H9 (cell line): Measurements from ENCODE around the gene P4HB. TPM values are rescaled to one million over a fixed set of nuclear protein-coding genes. Genes with fewer than 3 reads are reported as not detected.
A peak's percentile ranks its signal among the peaks of the same experiment; 100 is the strongest.

Experiments used
- DNase-seq: peaks from one replicate; pipeline ENCODE4 v3.0.0-alpha.2; 2017
- H2AFZ ChIP-seq: one replicate; pipeline ENCODE4 v1.6.1; 2013; ENCODE audit warnings: mild to moderate bottlenecking, low read length, control low read depth, moderate library complexity
- H2AK5ac ChIP-seq: 2 replicates; pipeline ENCODE4 v1.6.1; 2013; ENCODE audit warnings: low read length, control low read depth, mixed read lengths; ENCODE audit not compliant: insufficient read length
- H2BK120ac ChIP-seq: one replicate; pipeline ENCODE4 v1.6.1; 2013; ENCODE audit warnings: low read depth, mild to moderate bottlenecking, low read length, control low read depth, inconsistent platforms; ENCODE audit not compliant: poor library complexity, severe bottlenecking
- H2BK12ac ChIP-seq: 2 replicates; pipeline ENCODE4 v1.6.1; 2013; ENCODE audit warnings: low read length, control low read depth, mixed read lengths, low read depth; ENCODE audit not compliant: insufficient read length
- H2BK15ac ChIP-seq: 2 replicates; pipeline ENCODE4 v1.6.1; 2013; ENCODE audit warnings: low read depth, low read length, control low read depth
- H2BK20ac ChIP-seq: one replicate; pipeline ENCODE4 v1.6.1; 2013; ENCODE audit warnings: low read depth, mild to moderate bottlenecking, low read length, control low read depth, inconsistent platforms; ENCODE audit not compliant: poor library complexity, severe bottlenecking
- H2BK5ac ChIP-seq: 2 replicates; pipeline ENCODE4 v1.6.1; 2013; ENCODE audit warnings: low read length, control low read depth, mixed read lengths; ENCODE audit not compliant: insufficient read length
- H3K14ac ChIP-seq: 2 replicates; pipeline ENCODE4 v1.6.1; 2013; ENCODE audit warnings: low read length, control low read depth; ENCODE audit not compliant: insufficient read depth
- H3K18ac ChIP-seq: 2 replicates; pipeline ENCODE4 v1.6.1; 2013; ENCODE audit warnings: low read depth, mild to moderate bottlenecking, mixed read lengths, low read length, control low read depth; ENCODE audit not compliant: insufficient read length
- H3K23ac ChIP-seq: 2 replicates; pipeline ENCODE4 v1.6.1; 2013; ENCODE audit warnings: low read length, control low read depth, mixed read lengths, low read depth; ENCODE audit not compliant: insufficient read length
- H3K23me2 ChIP-seq: 2 replicates; pipeline ENCODE4 v1.6.1; 2013; ENCODE audit warnings: low read depth, mild to moderate bottlenecking, mixed read lengths, low read length, control low read depth; ENCODE audit not compliant: insufficient read length, poor library complexity, severe bottlenecking
- H3K27ac ChIP-seq: 2 replicates; pipeline ENCODE4 v1.5.1; 2013; ENCODE audit warnings: low read length, control low read depth, mixed read lengths, low read depth; ENCODE audit not compliant: insufficient read length
- H3K27me3 ChIP-seq: 2 replicates; pipeline ENCODE4 v1.6.1; 2013; ENCODE audit warnings: low read length, control low read depth, inconsistent platforms; ENCODE audit not compliant: insufficient read depth
- H3K4ac ChIP-seq: 2 replicates; pipeline ENCODE4 v1.6.1; 2013; ENCODE audit warnings: low read depth, mild to moderate bottlenecking, control low read depth, inconsistent platforms, low read length, moderate library complexity
- H3K4me1 ChIP-seq: 2 replicates; pipeline ENCODE4 v1.6.1; 2013; ENCODE audit warnings: low read length, control low read depth, inconsistent platforms; ENCODE audit not compliant: insufficient read depth
- H3K4me2 ChIP-seq: 2 replicates; pipeline ENCODE4 v1.6.1; 2013; ENCODE audit warnings: low read length, control low read depth, mixed read lengths; ENCODE audit not compliant: insufficient read length, insufficient read depth
- H3K56ac ChIP-seq: 2 replicates; pipeline ENCODE4 v1.6.1; 2013; ENCODE audit warnings: low read depth, mild to moderate bottlenecking, mixed read lengths, low read length, control low read depth; ENCODE audit not compliant: insufficient read length
- H3K79me1 ChIP-seq: 2 replicates; pipeline ENCODE4 v1.6.1; 2013; ENCODE audit warnings: low read depth, mild to moderate bottlenecking, moderate library complexity, low read length, control low read depth, inconsistent platforms; ENCODE audit not compliant: insufficient read depth, poor library complexity, severe bottlenecking
- H3K79me2 ChIP-seq: 2 replicates; pipeline ENCODE4 v1.6.1; 2013; ENCODE audit warnings: low read length, control low read depth, inconsistent platforms; ENCODE audit not compliant: insufficient read depth
- H3K9ac ChIP-seq: 2 replicates; pipeline ENCODE4 v1.6.1; 2013; ENCODE audit warnings: low read length, control low read depth, mixed read lengths; ENCODE audit not compliant: insufficient read length; ENCODE audit errors: extremely low read depth
- H3K9me3 ChIP-seq: one replicate; pipeline ENCODE4 v1.6.1; 2013; ENCODE audit warnings: low read depth, low read length, inconsistent platforms; ENCODE audit not compliant: control insufficient read depth
- H3T11ph ChIP-seq: one replicate; pipeline ENCODE4 v1.6.1; 2013; ENCODE audit warnings: mild to moderate bottlenecking, low read length, control low read depth, inconsistent platforms
- H4K20me1 ChIP-seq: one replicate; pipeline ENCODE4 v1.6.1; 2013; ENCODE audit not compliant: control insufficient read depth, insufficient read length, insufficient read depth
- H4K5ac ChIP-seq: 2 replicates; pipeline ENCODE4 v1.6.1; 2013; ENCODE audit warnings: low read depth, mild to moderate bottlenecking, mixed read lengths, low read length, control low read depth; ENCODE audit not compliant: insufficient read length
- H4K8ac ChIP-seq: replicated peaks from 2 replicates; pipeline ENCODE4 v1.6.1; 2013; ENCODE audit warnings: low read length, control low read depth, mixed read lengths, low read depth; ENCODE audit not compliant: insufficient read length
- H4K91ac ChIP-seq: 2 replicates; pipeline ENCODE4 v1.6.1; 2013; ENCODE audit warnings: low read depth, mild to moderate bottlenecking, moderate library complexity, mixed read lengths, low read length, control low read depth; ENCODE audit not compliant: insufficient read length
- H3K27ac Mint-ChIP-seq, 3 experiments: 2 replicates in 2 of 3; 3 replicates in 1 of 3; pipeline ENCODE4 v1.8.0; 2020 to 2021; ENCODE audit warnings: mixed read lengths in 3 of 3, mild to moderate bottlenecking in 1 of 3, moderate library complexity in 1 of 3
- H3K27me3 Mint-ChIP-seq: 2 replicates; pipeline ENCODE4 v1.8.0; 2021; ENCODE audit warnings: low read depth, mild to moderate bottlenecking, moderate library complexity, mixed read lengths
- H3K36me3 Mint-ChIP-seq, 3 experiments: 2 replicates in 2 of 3; 3 replicates in 1 of 3; pipeline ENCODE4 v1.8.0; 2020 to 2021; ENCODE audit warnings: low read depth in 3 of 3, mixed read lengths in 3 of 3; ENCODE audit not compliant: insufficient read depth in 1 of 3
- H3K4me1 Mint-ChIP-seq, 2 experiments: 2 replicates each; pipeline ENCODE4 v1.8.0; 2020; ENCODE audit warnings: mixed read lengths in 2 of 2
- H3K4me3 Mint-ChIP-seq, 2 experiments: 2 replicates in 1 of 2; 3 replicates in 1 of 2; pipeline ENCODE4 v1.8.0; 2020 to 2021; ENCODE audit warnings: mild to moderate bottlenecking in 2 of 2, mixed read lengths in 2 of 2, moderate library complexity in 1 of 2
- H3K9me3 Mint-ChIP-seq, 2 experiments: 2 replicates in 1 of 2; 3 replicates in 1 of 2; pipeline ENCODE4 v1.8.0; 2020; ENCODE audit warnings: mild to moderate bottlenecking in 2 of 2, mixed read lengths in 2 of 2, moderate library complexity in 1 of 2
- WGBS: extraction: QIAGEN DNeasy Blood & Tissue Kit; methylation state at CpG from one replicate; pipeline ENCODE4 v1.1.7; 2013; ENCODE audit warnings: missing lambda C conversion rate, low lambda C conversion rate, mixed read lengths; ENCODE audit not compliant: insufficient read length; ENCODE audit errors: extremely low coverage; 5-methylcytosine and 5-hydroxymethylcytosine counted together
- total RNA-seq: library from RNA; stranded (reverse); gene quantifications from 2 replicates; pipeline ENCODE4 v1.2.1, GENCODE V29; 2021
- TF ChIP-seq, protein P1 (sequence below): fragments of 200-600 bp; sonication (generic); conservative IDR thresholded peaks from 3 replicates; pipeline ENCODE4 v1.8.0; 2021; ENCODE audit warnings: antibody characterized with exemption, mild to moderate bottlenecking

The P4HB gene
- total RNA-seq, 1 experiment from 2014 or later, result 366 TPM

DNA sequence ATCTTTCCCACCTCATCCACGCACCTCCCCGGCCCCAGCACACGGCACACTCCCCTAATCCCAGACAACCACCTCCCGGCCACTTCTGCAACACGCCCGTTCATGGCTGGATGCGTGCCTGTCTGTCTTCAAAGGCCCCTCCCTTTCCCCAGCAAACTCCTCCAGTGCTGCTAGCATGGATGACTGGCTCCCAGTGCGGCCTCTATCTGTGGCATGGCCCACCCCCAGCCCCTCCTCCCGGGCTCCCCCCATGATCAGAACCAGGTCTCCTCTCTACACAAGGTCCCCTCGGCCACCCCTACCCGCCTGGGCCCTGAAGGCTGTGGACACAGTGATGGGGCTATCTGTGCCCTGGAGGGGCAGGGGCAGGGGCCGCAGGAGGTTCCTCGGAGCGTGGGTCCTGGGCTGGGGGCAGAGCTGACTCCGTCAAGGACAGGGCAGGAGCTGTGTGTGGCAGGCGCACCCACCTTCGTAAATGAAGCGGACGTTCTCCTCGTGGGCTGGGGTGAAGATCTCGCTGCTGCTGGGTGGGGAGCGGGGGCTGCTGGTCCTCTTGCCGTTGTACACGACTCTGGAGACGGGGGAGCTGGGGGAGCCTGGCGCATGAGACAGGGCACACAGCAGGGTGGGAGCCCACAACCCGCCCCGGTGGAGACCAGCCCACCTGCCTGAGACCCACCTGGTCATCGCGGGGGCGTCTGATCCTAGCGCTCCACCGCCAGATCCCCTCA is 36.4 kb downstream of the P4HB start:
- H3K4me2 ChIP-seq, result no peak overlapping the region
- H3K4me1 ChIP-seq, result peaks cover 3% of the 10 kb centered on the region; the same call in 1 of the 2 replicates
- no peak overlapping the region for H2AK5ac ChIP-seq
- H4K91ac ChIP-seq, result no peak overlapping the region
- no peak overlapping the region for H2BK5ac ChIP-seq
- Mint-ChIP-seq H3K27me3 (no peaks in the 10 kb centered on the region; the same call in 1 of the 2 replicates), H3K4me1 (peaks cover 10 to 20% of the 10 kb centered on the region in 2 experiments), H3K27ac (peak overlapping the region in 2 of 3 experiments; percentile 41 to 64; a peak in 1 of 7 replicates), H3K36me3 (peaks cover 0 to 5% (median 4%) of the 10 kb centered on the region in 3 experiments; a peak in 4 of 7 replicates), H3K4me3 (no peak overlapping the region), H3K9me3 (no peaks in the 10 kb centered on the region; a peak in 1 of 5 replicates)
- no peak overlapping the region for H4K8ac ChIP-seq
- TF ChIP-seq, protein P1, sequence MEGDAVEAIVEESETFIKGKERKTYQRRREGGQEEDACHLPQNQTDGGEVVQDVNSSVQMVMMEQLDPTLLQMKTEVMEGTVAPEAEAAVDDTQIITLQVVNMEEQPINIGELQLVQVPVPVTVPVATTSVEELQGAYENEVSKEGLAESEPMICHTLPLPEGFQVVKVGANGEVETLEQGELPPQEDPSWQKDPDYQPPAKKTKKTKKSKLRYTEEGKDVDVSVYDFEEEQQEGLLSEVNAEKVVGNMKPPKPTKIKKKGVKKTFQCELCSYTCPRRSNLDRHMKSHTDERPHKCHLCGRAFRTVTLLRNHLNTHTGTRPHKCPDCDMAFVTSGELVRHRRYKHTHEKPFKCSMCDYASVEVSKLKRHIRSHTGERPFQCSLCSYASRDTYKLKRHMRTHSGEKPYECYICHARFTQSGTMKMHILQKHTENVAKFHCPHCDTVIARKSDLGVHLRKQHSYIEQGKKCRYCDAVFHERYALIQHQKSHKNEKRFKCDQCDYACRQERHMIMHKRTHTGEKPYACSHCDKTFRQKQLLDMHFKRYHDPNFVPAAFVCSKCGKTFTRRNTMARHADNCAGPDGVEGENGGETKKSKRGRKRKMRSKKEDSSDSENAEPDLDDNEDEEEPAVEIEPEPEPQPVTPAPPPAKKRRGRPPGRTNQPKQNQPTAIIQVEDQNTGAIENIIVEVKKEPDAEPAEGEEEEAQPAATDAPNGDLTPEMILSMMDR, result no peak
- H3K27ac ChIP-seq, result no peak overlapping the region
- H3K27me3 ChIP-seq, result no peaks in the 10 kb centered on the region
- H4K5ac ChIP-seq, result no peak overlapping the region
- no peak overlapping the region for H3K56ac ChIP-seq
- no peak overlapping the region for H2BK15ac ChIP-seq
- DNase-seq, result no peak
- no peak overlapping the region for H2BK12ac ChIP-seq
- H2AFZ ChIP-seq, result no peak overlapping the region
- H4K20me1 ChIP-seq, result no peaks in the 10 kb centered on the region
- H2BK120ac ChIP-seq, result no peak overlapping the region
- H3K23me2 ChIP-seq, result no peaks in the 10 kb centered on the region
- no peak overlapping the region for H3K23ac ChIP-seq
- H3K79me1 ChIP-seq, result peaks cover 3% of the 10 kb centered on the region
- no peak overlapping the region for H2BK20ac ChIP-seq
- H3K9me3 ChIP-seq, result no peaks in the 10 kb centered on the region
- H3T11ph ChIP-seq, result no peak overlapping the region
- H3K14ac ChIP-seq, result no peak overlapping the region; the same call in 1 of the 2 replicates
- H3K79me2 ChIP-seq, result peaks cover 2% of the 10 kb centered on the region; the same call in 1 of the 2 replicates
- H3K18ac ChIP-seq, result no peak overlapping the region
- WGBS, result no CpG with 5 or more reads among the region's 33 CpGs
- H3K4ac ChIP-seq, result no peak overlapping the region
- no peak overlapping the region for H3K9ac ChIP-seq
